Urothelium cell line (cell line): Measurements from ENCODE around the gene CDH23.

ENCODE experiments used
- DNase-seq: peaks from one replicate; pipeline ENCODE4 v3.0.0; 2011; ENCODE audit warnings: low spot score, mixed read lengths
- FAIRE-seq: peaks from 2 replicates; lab custom pipeline; 2011; peaks lifted over from hg19 to GRCh38; lab: Jason Lieb, UNC

Gene CDH23

GRCh38 chr10:71368643-71369042 is 28.1 kb upstream of the CDH23 start:
- FAIRE-seq = peak; percentile 40
- DNase-seq = no peak

- FAIRE-seq (no peak), DNase-seq (no peak)
Observed at GRCh38 chr10:71369602-71370001, 27.1 kb upstream of the CDH23 start.

- DNase-seq (no peak), FAIRE-seq (no peak)
Observed at GRCh38 chr10:71370031-71370430, 26.7 kb upstream of the CDH23 start.

GRCh38 chr10:71371750-71372166 is 25.0 kb upstream of the CDH23 start:
- DNase-seq = no peak
- no peak for FAIRE-seq

- FAIRE-seq = no peak
- DNase-seq = no peak
Observed at GRCh38 chr10:71372882-71373495, 23.7 kb upstream of the CDH23 start.

- DNase-seq = no peak
- no peak for FAIRE-seq
Observed at GRCh38 chr10:71374481-71375233, 22.1 kb upstream of the CDH23 start.

GRCh38 chr10:71375952-71376351 is 20.8 kb upstream of the CDH23 start:
- FAIRE-seq (no peak), DNase-seq (no peak)

GRCh38 chr10:71378336-71379117 is 18.2 kb upstream of the CDH23 start:
- DNase-seq (no peak), FAIRE-seq (no peak)

- DNase-seq (no peak), FAIRE-seq (no peak)
Observed at GRCh38 chr10:71379118-71379766, 17.5 kb upstream of the CDH23 start.

GRCh38 chr10:71380841-71381240 is 15.9 kb upstream of the CDH23 start:
- FAIRE-seq (no peak), DNase-seq (no peak)

GRCh38 chr10:71381611-71382010 is 15.1 kb upstream of the CDH23 start:
- DNase-seq (no peak), FAIRE-seq (no peak)

- FAIRE-seq = no peak
- DNase-seq = no peak
Observed at GRCh38 chr10:71382028-71382427, 14.7 kb upstream of the CDH23 start.

GRCh38 chr10:71382757-71383156 is 14.0 kb upstream of the CDH23 start:
- FAIRE-seq = no peak
- DNase-seq = no peak

GRCh38 chr10:71383972-71384687 is 12.6 kb upstream of the CDH23 start:
- peak; percentile 85 for DNase-seq
- FAIRE-seq = no peak

GRCh38 chr10:71388171-71388570 is 8.5 kb upstream of the CDH23 start:
- no peak for DNase-seq
- FAIRE-seq = no peak

- no peak for DNase-seq
- no peak for FAIRE-seq
Observed at GRCh38 chr10:71388583-71389310, 8.0 kb upstream of the CDH23 start.

- FAIRE-seq (no peak), DNase-seq (no peak)
Observed at GRCh38 chr10:71389768-71390460, 6.8 kb upstream of the CDH23 start.

GRCh38 chr10:71390461-71390835 is 6.3 kb upstream of the CDH23 start:
- FAIRE-seq (no peak), DNase-seq (no peak)

- FAIRE-seq = no peak
- DNase-seq = no peak
Observed at GRCh38 chr10:71390921-71391690, 5.6 kb upstream of the CDH23 start.
